T-helper 22 cell (primary cell): ENCODE results near the gene ADK.
"Not testable (repeated sequence)": the region's sequence is repeated elsewhere in the genome, so short reads cannot be mapped to it uniquely, and the experiment has no call there.

Experiments
- DNase-seq: peaks from one replicate; pipeline ENCODE4 v3.0.0-alpha.2; 2020; ENCODE audit warnings: low read depth

Gene ADK

GRCh38 chr10:74145133-74145532, 5.9 kb upstream of the ADK start:
- no peak for DNase-seq

GRCh38 chr10:74146980-74147379, 4.0 kb upstream of the ADK start:
- not testable (repeated sequence) for DNase-seq

- DNase-seq = peak; percentile 82
Observed at GRCh38 chr10:74150204-74150989, 624 bp upstream of the ADK start, which contains the start of gene AP3M1. Gene AP3M1 (minus strand): TSS chr10:74150828. CDS start chr10:74138379, 12,449 bp downstream.

- DNase-seq = no peak
Observed at GRCh38 chr10:74151879-74152722, 1.1 kb downstream of the ADK start.

GRCh38 chr10:74153123-74153522, 2.1 kb downstream of the ADK start:
- DNase-seq = no peak

GRCh38 chr10:74153676-74154075, 2.7 kb downstream of the ADK start:
- DNase-seq = no peak

GRCh38 chr10:74156919-74157289, 5.9 kb downstream of the ADK start:
- DNase-seq = no peak

- no peak for DNase-seq
Observed at GRCh38 chr10:74160013-74160412, 9.0 kb downstream of the ADK start.

- no peak for DNase-seq
Observed at GRCh38 chr10:74163319-74164068, 12.5 kb downstream of the ADK start.

GRCh38 chr10:74164716-74165529, 13.9 kb downstream of the ADK start:
- DNase-seq = no peak

- DNase-seq = no peak
Observed at GRCh38 chr10:74165530-74165901, 14.5 kb downstream of the ADK start.

GRCh38 chr10:74167443-74167842, 16.4 kb downstream of the ADK start:
- no peak for DNase-seq

- no peak for DNase-seq
Observed at GRCh38 chr10:74171625-74172024, 20.6 kb downstream of the ADK start.

GRCh38 chr10:74174521-74174920, 23.5 kb downstream of the ADK start:
- DNase-seq = no peak

GRCh38 chr10:74175510-74176379, 24.7 kb downstream of the ADK start:
- DNase-seq = no peak

GRCh38 chr10:74176380-74177139, 25.5 kb downstream of the ADK start:
- peak; percentile 95 for DNase-seq

- DNase-seq = no peak
Observed at GRCh38 chr10:74177140-74177677, 26.2 kb downstream of the ADK start.

GRCh38 chr10:74178042-74178791, 27.2 kb downstream of the ADK start:
- DNase-seq = no peak
